ENCODE results near the gene CASP12.
"Not testable (repeated sequence)": the region's sequence is repeated elsewhere in the genome, so short reads cannot be mapped to it uniquely, and the experiment has no call there.

The CASP12 gene

DNA sequence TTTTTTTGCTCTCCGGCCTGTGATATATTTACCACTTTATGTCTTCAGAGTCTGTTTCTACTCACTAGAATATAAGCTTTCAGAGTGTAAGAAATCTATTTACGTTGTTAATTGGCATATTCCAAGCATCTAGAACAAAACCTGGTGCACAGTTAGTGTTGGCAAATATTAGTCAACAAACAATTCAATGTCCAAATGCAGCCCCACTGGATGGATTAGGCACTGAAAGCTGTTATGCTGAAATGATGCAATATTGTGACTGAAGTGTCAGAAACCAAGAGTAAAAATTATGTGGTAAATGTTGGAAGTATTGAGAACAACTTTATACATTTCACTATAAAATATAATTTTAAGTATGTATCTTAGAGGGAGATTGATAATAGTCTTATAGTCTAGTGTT is 45.3 kb upstream of the CASP12 start:
- TF ChIP-seq, protein P1, sequence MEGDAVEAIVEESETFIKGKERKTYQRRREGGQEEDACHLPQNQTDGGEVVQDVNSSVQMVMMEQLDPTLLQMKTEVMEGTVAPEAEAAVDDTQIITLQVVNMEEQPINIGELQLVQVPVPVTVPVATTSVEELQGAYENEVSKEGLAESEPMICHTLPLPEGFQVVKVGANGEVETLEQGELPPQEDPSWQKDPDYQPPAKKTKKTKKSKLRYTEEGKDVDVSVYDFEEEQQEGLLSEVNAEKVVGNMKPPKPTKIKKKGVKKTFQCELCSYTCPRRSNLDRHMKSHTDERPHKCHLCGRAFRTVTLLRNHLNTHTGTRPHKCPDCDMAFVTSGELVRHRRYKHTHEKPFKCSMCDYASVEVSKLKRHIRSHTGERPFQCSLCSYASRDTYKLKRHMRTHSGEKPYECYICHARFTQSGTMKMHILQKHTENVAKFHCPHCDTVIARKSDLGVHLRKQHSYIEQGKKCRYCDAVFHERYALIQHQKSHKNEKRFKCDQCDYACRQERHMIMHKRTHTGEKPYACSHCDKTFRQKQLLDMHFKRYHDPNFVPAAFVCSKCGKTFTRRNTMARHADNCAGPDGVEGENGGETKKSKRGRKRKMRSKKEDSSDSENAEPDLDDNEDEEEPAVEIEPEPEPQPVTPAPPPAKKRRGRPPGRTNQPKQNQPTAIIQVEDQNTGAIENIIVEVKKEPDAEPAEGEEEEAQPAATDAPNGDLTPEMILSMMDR (IDR thresholded peaks at IDR 0.05; ENCODE audit: low read length), result no peak
- no peak for TF ChIP-seq EZH2 (IDR thresholded peaks at IDR 0.05; ENCODE audit: borderline replicate concordance, low read length)
- Histone ChIP-seq H3K9me2 (ENCODE audit: low read depth, low read length) (no peaks in the 10 kb centered on the region), H3K79me2 (ENCODE audit: insufficient read depth, low read length) (no peaks in the 10 kb centered on the region), H4K20me1 (ENCODE audit: insufficient read depth, low read length) (no peaks in the 10 kb centered on the region), H3K4me2 (ENCODE audit: low read length) (no peak overlapping the region), H3K36me3 (ENCODE audit: insufficient read depth, low read length) (no peaks in the 10 kb centered on the region), H3K9ac (ENCODE audit: low read length) (no peak overlapping the region), H3K27me3 (ENCODE audit: insufficient read depth, low read length) (no peaks in the 10 kb centered on the region), H3K4me3 (ENCODE audit: low read depth, low read length, poor library complexity, severe bottlenecking) (no peak overlapping the region), H3K4me1 (ENCODE audit: insufficient read depth, low read length, severe bottlenecking) (no peaks in the 10 kb centered on the region), H2AFZ (ENCODE audit: low read length) (no peak overlapping the region), H3K27ac (ENCODE audit: low read depth, low read length, poor library complexity, severe bottlenecking) (no peak overlapping the region), H3F3A (ENCODE audit: insufficient read depth, low read length) (no peaks in the 10 kb centered on the region), H3K9me3 (ENCODE audit: low read length) (no peaks in the 10 kb centered on the region)

DNA sequence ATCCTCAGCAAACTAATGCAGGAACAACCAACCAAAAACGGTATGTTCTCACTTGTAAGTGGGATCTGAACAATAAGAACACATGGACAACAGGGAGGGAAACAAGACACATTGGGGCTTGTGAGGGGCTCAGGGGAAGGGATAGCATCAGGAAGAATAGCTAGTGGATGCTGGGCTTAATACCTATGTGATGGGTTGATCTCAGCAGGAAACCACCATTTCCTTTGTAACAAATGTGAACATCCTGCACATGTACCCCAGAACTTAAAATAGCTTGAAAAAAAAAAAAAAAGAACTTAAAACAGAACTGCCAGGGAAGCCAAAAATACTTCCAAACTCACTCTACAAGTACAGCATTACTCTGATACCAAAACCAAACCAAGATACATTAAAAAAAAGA is 36.3 kb upstream of the CASP12 start:
- Histone ChIP-seq H3K9me3 (ENCODE audit: low read length) (no peaks in the 10 kb centered on the region), H3F3A (ENCODE audit: insufficient read depth, low read length) (no peaks in the 10 kb centered on the region), H3K27me3 (ENCODE audit: insufficient read depth, low read length) (no peaks in the 10 kb centered on the region), H3K4me1 (ENCODE audit: insufficient read depth, low read length, severe bottlenecking) (no peaks in the 10 kb centered on the region), H3K9ac (ENCODE audit: low read length) (no peak overlapping the region), H3K36me3 (ENCODE audit: insufficient read depth, low read length) (no peaks in the 10 kb centered on the region), H2AFZ (ENCODE audit: low read length) (no peak overlapping the region), H3K9me2 (ENCODE audit: low read depth, low read length) (no peaks in the 10 kb centered on the region), H3K79me2 (ENCODE audit: insufficient read depth, low read length) (no peaks in the 10 kb centered on the region), H3K4me2 (ENCODE audit: low read length) (no peak overlapping the region), H3K27ac (ENCODE audit: low read depth, low read length, poor library complexity, severe bottlenecking) (no peak overlapping the region), H3K4me3 (ENCODE audit: low read depth, low read length, poor library complexity, severe bottlenecking) (no peak overlapping the region), H4K20me1 (ENCODE audit: insufficient read depth, low read length) (no peaks in the 10 kb centered on the region)
- TF ChIP-seq, protein P1 (IDR thresholded peaks at IDR 0.05; ENCODE audit: low read length), result no peak
- no peak for TF ChIP-seq EZH2 (IDR thresholded peaks at IDR 0.05; ENCODE audit: borderline replicate concordance, low read length)

DNA sequence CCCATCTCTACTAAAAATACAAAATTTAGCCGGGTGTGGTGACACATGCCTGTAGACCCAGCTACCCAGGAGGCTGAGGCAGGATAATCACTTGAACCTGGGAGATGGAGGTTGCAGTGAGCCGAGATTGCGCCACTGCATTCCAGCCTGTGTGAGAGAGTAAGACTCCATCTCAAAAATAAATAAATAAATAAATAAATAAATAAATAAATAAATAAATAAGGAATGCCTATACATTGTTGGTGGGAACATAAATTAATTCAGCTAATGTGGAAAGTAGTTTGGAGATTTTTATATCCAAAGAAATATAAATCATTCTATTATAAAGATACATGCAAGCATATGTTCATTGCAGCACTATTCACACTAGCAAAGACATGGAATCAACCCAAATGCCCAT is 35.8 kb upstream of the CASP12 start:
- not testable (repeated sequence) for H3K9ac ChIP-seq (ENCODE audit: low read length); H3K4me2 ChIP-seq (ENCODE audit: low read length); H3K27me3 ChIP-seq (ENCODE audit: insufficient read depth, low read length); H3K79me2 ChIP-seq (ENCODE audit: insufficient read depth, low read length); H3K36me3 ChIP-seq (ENCODE audit: insufficient read depth, low read length); H3K9me2 ChIP-seq (ENCODE audit: low read depth, low read length); H3K9me3 ChIP-seq (ENCODE audit: low read length); H3F3A ChIP-seq (ENCODE audit: insufficient read depth, low read length); H3K27ac ChIP-seq (ENCODE audit: low read depth, low read length, poor library complexity, severe bottlenecking); H4K20me1 ChIP-seq (ENCODE audit: insufficient read depth, low read length); H2AFZ ChIP-seq (ENCODE audit: low read length); H3K4me1 ChIP-seq (ENCODE audit: insufficient read depth, low read length, severe bottlenecking); H3K4me3 ChIP-seq (ENCODE audit: low read depth, low read length, poor library complexity, severe bottlenecking)

DNA sequence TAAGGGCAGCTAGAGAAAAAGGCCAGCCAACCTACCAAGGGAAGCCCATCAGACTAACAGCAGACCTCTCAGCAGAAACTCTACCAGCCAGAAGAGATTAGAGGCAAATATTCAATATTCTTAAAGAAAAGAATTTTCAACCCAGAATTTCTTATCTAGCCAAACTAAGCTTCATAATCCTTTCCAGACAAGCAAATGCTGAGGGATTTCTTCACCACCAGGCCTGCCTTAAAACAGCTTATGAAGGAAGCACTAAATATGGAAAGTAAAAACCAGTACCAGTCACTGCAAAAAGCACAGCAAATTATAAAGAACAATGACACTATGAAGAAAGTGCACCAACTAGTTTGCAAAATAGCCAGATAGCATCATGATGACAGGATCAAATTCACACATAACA is 30.6 kb upstream of the CASP12 start:
- no peaks in the 10 kb centered on the region for H3K27me3 ChIP-seq (ENCODE audit: insufficient read depth, low read length)
- TF ChIP-seq EZH2 (IDR thresholded peaks at IDR 0.05; ENCODE audit: borderline replicate concordance, low read length), result no peak
- TF ChIP-seq, protein P1 (IDR thresholded peaks at IDR 0.05; ENCODE audit: low read length), result no peak
- no peak overlapping the region for H3K27ac ChIP-seq (ENCODE audit: low read depth, low read length, poor library complexity, severe bottlenecking)
- no peaks in the 10 kb centered on the region for H4K20me1 ChIP-seq (ENCODE audit: insufficient read depth, low read length)
- H3K4me1 ChIP-seq (ENCODE audit: insufficient read depth, low read length, severe bottlenecking), result no peaks in the 10 kb centered on the region
- H3K4me2 ChIP-seq (ENCODE audit: low read length), result no peak overlapping the region
- H3K9me2 ChIP-seq (ENCODE audit: low read depth, low read length), result no peaks in the 10 kb centered on the region
- H3K9ac ChIP-seq (ENCODE audit: low read length), result no peak overlapping the region
- no peaks in the 10 kb centered on the region for H3F3A ChIP-seq (ENCODE audit: insufficient read depth, low read length)
- no peak overlapping the region for H2AFZ ChIP-seq (ENCODE audit: low read length)
- no peak overlapping the region for H3K4me3 ChIP-seq (ENCODE audit: low read depth, low read length, poor library complexity, severe bottlenecking)
- no peaks in the 10 kb centered on the region for H3K79me2 ChIP-seq (ENCODE audit: insufficient read depth, low read length)
- no peaks in the 10 kb centered on the region for H3K36me3 ChIP-seq (ENCODE audit: insufficient read depth, low read length)
- H3K9me3 ChIP-seq (ENCODE audit: low read length), result no peaks in the 10 kb centered on the region

Data from OCI-LY1 (cell line).